HepG2 (cell line): ENCODE results near the gene GJA9. TPM values are rescaled to one million over a fixed set of nuclear protein-coding genes. Genes with fewer than 3 reads are reported as not detected.

Experiments
- ATAC-seq: fragments of 200-7000 bp; cut with Tn5 transposase; 3 replicates; pipeline ENCODE4 v1.9.1; 2020; ENCODE audit warnings: mild to moderate bottlenecking, moderate library complexity
- BruUV-seq: library from RNA; stranded (reverse); fragments of 400-500 nt; replicated peaks from 2 replicates; lab custom pipeline; 2021; lab: Mats Ljungman, UMichigan
- CTCF ChIA-PET: fragments of 300-600 bp; formaldehyde crosslinking; extraction: SDS; loops from one replicate; lab custom pipeline; 2021; ENCODE audit warnings: low total read pairs, inconsistent platforms, low intra/inter-chr PET ratio; lab: Yijun Ruan, JAX
- POLR2A ChIA-PET: fragments of 350-600 bp; sonication (Branson Sonifier 250); formaldehyde crosslinking; loops from one replicate; lab custom pipeline; 2020; ENCODE audit warnings: antibody characterized with exemption, inconsistent platforms; lab: Yijun Ruan, JAX
- DNase-seq: peaks from one replicate; pipeline ENCODE4 v3.0.0-alpha.2; 2015; ENCODE audit warnings: low spot score
- FAIRE-seq: peaks from 3 replicates; lab custom pipeline; 2011; peaks lifted over from hg19 to GRCh38; lab: Jason Lieb, UNC
- H2AFZ ChIP-seq: one replicate; pipeline ENCODE4 v1.6.1; 2011; ENCODE audit warnings: low read length, inconsistent platforms
- H3K27ac ChIP-seq: fragments of 300-600 bp; 3 replicates; pipeline ENCODE4 v1.8.0; 2011; ENCODE audit warnings: mixed run types, mild to moderate bottlenecking, mixed read lengths, low read length, inconsistent platforms; ENCODE audit not compliant: insufficient read depth; ENCODE audit errors: extremely low read length
- H3K27me3 ChIP-seq, 2 experiments: fragments of 200-600 bp in 1 of 2; 2 replicates in 1 of 2; 3 replicates in 1 of 2; pipeline versions ENCODE4 v1.6.0 to v1.8.0; 2011; ENCODE audit warnings: low read length in 2 of 2, mild to moderate bottlenecking in 2 of 2, moderate library complexity in 2 of 2, inconsistent platforms in 1 of 2; ENCODE audit not compliant: insufficient read depth in 2 of 2, control insufficient read depth in 1 of 2
- H3K36me3 ChIP-seq, 2 experiments: fragments of 200-600 bp in 1 of 2; replicated peaks in 1 of 2; 2 replicates in 1 of 2; 3 replicates in 1 of 2; pipeline versions ENCODE4 v1.5.1 to v1.8.0; 2011; ENCODE audit warnings: low read length in 2 of 2, inconsistent platforms in 1 of 2; ENCODE audit not compliant: insufficient read depth in 2 of 2, control insufficient read depth in 1 of 2
- H3K4me1 ChIP-seq: 2 replicates; pipeline ENCODE4 v1.5.1; 2012; ENCODE audit warnings: low read length, inconsistent platforms; ENCODE audit not compliant: insufficient read depth
- H3K4me2 ChIP-seq: 2 replicates; pipeline ENCODE4 v1.6.0; 2011; ENCODE audit warnings: low read depth, low read length, inconsistent platforms
- H3K4me3 ChIP-seq, 3 experiments: fragments of 200-600 bp in 1 of 3; sonication (generic), shearing (Covaris generic) in 1 of 3; replicated peaks in 1 of 3; 2 replicates each; pipeline ENCODE4 v1.5.1; 2011 to 2016; ENCODE audit warnings: low read length in 3 of 3, inconsistent platforms in 2 of 3, low read depth in 2 of 3, mild to moderate bottlenecking in 2 of 3, control low read depth in 1 of 3, mixed read lengths in 1 of 3; ENCODE audit not compliant: insufficient read depth in 1 of 3
- H3K79me2 ChIP-seq: one replicate; pipeline ENCODE4 v1.6.1; 2011; ENCODE audit warnings: low read length, inconsistent platforms; ENCODE audit not compliant: insufficient read depth
- H3K9ac ChIP-seq: 2 replicates; pipeline ENCODE4 v1.6.0; 2011; ENCODE audit warnings: mild to moderate bottlenecking, low read depth, low read length, inconsistent platforms; ENCODE audit not compliant: insufficient read depth
- H3K9me3 ChIP-seq: 2 replicates; pipeline ENCODE4 v1.5.1; 2012; ENCODE audit warnings: mild to moderate bottlenecking, low read length
- H4K20me1 ChIP-seq: 2 replicates; pipeline ENCODE4 v1.6.0; 2011; ENCODE audit warnings: inconsistent platforms, mild to moderate bottlenecking, low read length, moderate library complexity; ENCODE audit not compliant: insufficient read depth
- BCLAF1 ChIP-seq: fragments of 450-650 bp; IDR thresholded peaks from 2 replicates; pipeline ENCODE4 v1.6.1; 2017; ENCODE audit warnings: mild to moderate bottlenecking
- ELF4 ChIP-seq: sonication (generic); formaldehyde crosslinking; IDR thresholded peaks from 2 replicates; pipeline ENCODE4 v1.5.0; 2020; ENCODE audit warnings: missing genetic modification reagents, mild to moderate bottlenecking, moderate library complexity, borderline replicate concordance
- FIP1L1 ChIP-seq: fragments of 200-400 bp; formaldehyde crosslinking; IDR thresholded peaks from 2 replicates; pipeline ENCODE4 v1.6.1; 2018; ENCODE audit warnings: low read depth, mild to moderate bottlenecking, low read length, moderate library complexity, borderline replicate concordance; ENCODE audit not compliant: insufficient read depth
- IKZF4 ChIP-seq: sonication (generic); formaldehyde crosslinking; IDR thresholded peaks from 2 replicates; pipeline ENCODE4 v1.5.1; 2020; ENCODE audit warnings: borderline replicate concordance, mild to moderate bottlenecking, low read depth, missing genetic modification reagents; ENCODE audit errors: not compliant biosample characterization
- MEIS1 ChIP-seq: sonication (generic); formaldehyde crosslinking; IDR thresholded peaks from 2 replicates; pipeline ENCODE4 v1.9.0; 2021; ENCODE audit warnings: mild to moderate bottlenecking, missing genetic modification reagents, moderate library complexity, borderline replicate concordance
- NPAS2 ChIP-seq: sonication (generic); formaldehyde crosslinking; IDR thresholded peaks from 2 replicates; pipeline ENCODE4 v1.8.0; 2022; ENCODE audit warnings: mild to moderate bottlenecking, missing genetic modification reagents, borderline replicate concordance
- SOX5 ChIP-seq: IDR thresholded peaks from 2 replicates; pipeline ENCODE4 v1.6.1; 2016; ENCODE audit warnings: borderline replicate concordance
- TBP ChIP-seq: sonication (generic); formaldehyde crosslinking; IDR thresholded peaks from 2 replicates; pipeline ENCODE4 v1.5.0; 2020; ENCODE audit warnings: missing genetic modification reagents
- TFDP2 ChIP-seq: sonication (generic); formaldehyde crosslinking; IDR thresholded peaks from 2 replicates; pipeline ENCODE4 v1.4.0; 2020; ENCODE audit warnings: missing genetic modification reagents
- THAP8 ChIP-seq: sonication (generic); formaldehyde crosslinking; IDR thresholded peaks from 2 replicates; pipeline ENCODE4 v1.5.1; 2020; ENCODE audit warnings: missing genetic modification reagents, mild to moderate bottlenecking, borderline replicate concordance
- ZNF451 ChIP-seq: sonication (generic); formaldehyde crosslinking; IDR thresholded peaks from 2 replicates; pipeline ENCODE4 v1.5.0; 2020; ENCODE audit warnings: mild to moderate bottlenecking, missing genetic modification reagents
- ZNF501 ChIP-seq: sonication (generic); formaldehyde crosslinking; IDR thresholded peaks from 2 replicates; pipeline ENCODE4 v1.5.1; 2020; ENCODE audit warnings: mild to moderate bottlenecking, moderate library complexity, missing genetic modification reagents
- ZNF597 ChIP-seq: sonication (generic); formaldehyde crosslinking; IDR thresholded peaks from 2 replicates; pipeline ENCODE4 v1.5.0; 2020; ENCODE audit warnings: missing genetic modification reagents
- ZNF713 ChIP-seq: sonication (generic); formaldehyde crosslinking; IDR thresholded peaks from 2 replicates; pipeline ENCODE4 v1.4.0; 2020; ENCODE audit warnings: mild to moderate bottlenecking, missing genetic modification reagents
- ZNF879 ChIP-seq: sonication (generic); formaldehyde crosslinking; IDR thresholded peaks from 2 replicates; pipeline ENCODE4 v1.8.1; 2023; ENCODE audit warnings: missing genetic modification reagents
- WGBS: methylation state at CpG from one replicate; pipeline ENCODE4 v1.1.6; 2017; ENCODE audit warnings: low lambda C conversion rate; 5-methylcytosine and 5-hydroxymethylcytosine counted together
- in situ Hi-C: cut with HindIII; loops from 2 replicates; pipeline ENCODE4 v1.10.0; 2017; ENCODE audit warnings: low pct_unique_long_range_greater_than_20kb; ENCODE audit not compliant: extremely low pct_ligation_motif_present
- intact Hi-C: fragments of 100-400 bp; cut with micrococcal nuclease; formaldehyde crosslinking; loops from one replicate; pipeline ENCODE4 v1.10.0; 2022; ENCODE audit not compliant: unreplicated experiment
- polyA plus RNA-seq, 8 experiments: library from polyadenylated mRNA; depleted of rRNA in 3 of 8; stranded (reverse) in 7 of 8; unstranded in 1 of 8; fragments of >200 nt; fragmentation: Illumina TruSeq in 4 of 8; extraction: Trizol in 4 of 8; gene quantifications; 2 replicates each; pipeline versions ENCODE4 v1.2.1 to v1.2.3, GENCODE V29; 2011 to 2016; ENCODE audit warnings: low read depth in 4 of 8, missing spikeins in 1 of 8, mixed read lengths in 1 of 8; ENCODE audit not compliant: insufficient read depth in 1 of 8
- total RNA-seq, 5 experiments: library from RNA; depleted of rRNA; stranded (reverse); fragments of >200 nt; fragmentation: Illumina TruSeq; extraction: Trizol; gene quantifications; 2 replicates each; pipeline ENCODE4 v1.2.3, GENCODE V29; 2016; ENCODE audit warnings: low read depth in 1 of 5
- TF ChIP-seq, protein P1 (sequence below): sonication (generic); formaldehyde crosslinking; IDR thresholded peaks from 2 replicates; pipeline ENCODE4 v1.4.0; 2020; ENCODE audit warnings: mild to moderate bottlenecking, missing genetic modification reagents

The GJA9 gene
- total and polyA plus RNA-seq, 2 of the 13 experiments (the other 11 are each of a cell fraction or from before 2014, with no cell fraction given): 0.08 to 0.13 TPM

DNA sequence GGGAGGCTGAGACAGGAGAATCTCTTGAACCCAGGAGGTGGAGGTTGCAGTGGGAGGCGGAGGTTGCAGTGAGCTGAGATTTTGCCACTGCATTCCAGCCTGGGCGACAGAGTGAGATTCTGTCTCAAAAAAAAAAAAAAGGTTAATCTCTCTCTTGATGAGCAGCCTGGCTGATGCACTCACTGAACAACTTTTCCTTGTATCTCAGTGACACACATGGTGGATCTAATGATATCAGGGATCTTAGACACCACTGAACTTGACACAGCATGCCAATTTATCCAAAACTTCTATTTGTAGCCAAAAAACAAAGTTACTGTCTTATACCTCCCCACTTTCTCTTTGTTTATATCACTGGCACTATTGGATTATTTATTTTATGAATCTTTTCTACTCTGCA, 44.0 kb upstream of the GJA9 start:
- no peak for ATAC-seq
- TF ChIP-seq IKZF4 (no peak), THAP8 (CRISPR knock-in tag) (no peak), TFDP2 (CRISPR knock-in tag) (no peak), SOX5 (CRISPR knock-in tag) (no peak), BCLAF1 (no peak), NPAS2 (CRISPR knock-in tag) (no peak), ZNF597 (CRISPR knock-in tag) (no peak), TBP (CRISPR knock-in tag) (no peak), ZNF713 (CRISPR knock-in tag) (no peak), ZNF451 (CRISPR knock-in tag) (no peak), ELF4 (CRISPR knock-in tag) (no peak), ZNF879 (CRISPR knock-in tag) (no peak), MEIS1 (CRISPR knock-in tag) (no peak), FIP1L1 (no peak), ZNF501 (CRISPR knock-in tag) (no peak)
- TF ChIP-seq, protein P1, sequence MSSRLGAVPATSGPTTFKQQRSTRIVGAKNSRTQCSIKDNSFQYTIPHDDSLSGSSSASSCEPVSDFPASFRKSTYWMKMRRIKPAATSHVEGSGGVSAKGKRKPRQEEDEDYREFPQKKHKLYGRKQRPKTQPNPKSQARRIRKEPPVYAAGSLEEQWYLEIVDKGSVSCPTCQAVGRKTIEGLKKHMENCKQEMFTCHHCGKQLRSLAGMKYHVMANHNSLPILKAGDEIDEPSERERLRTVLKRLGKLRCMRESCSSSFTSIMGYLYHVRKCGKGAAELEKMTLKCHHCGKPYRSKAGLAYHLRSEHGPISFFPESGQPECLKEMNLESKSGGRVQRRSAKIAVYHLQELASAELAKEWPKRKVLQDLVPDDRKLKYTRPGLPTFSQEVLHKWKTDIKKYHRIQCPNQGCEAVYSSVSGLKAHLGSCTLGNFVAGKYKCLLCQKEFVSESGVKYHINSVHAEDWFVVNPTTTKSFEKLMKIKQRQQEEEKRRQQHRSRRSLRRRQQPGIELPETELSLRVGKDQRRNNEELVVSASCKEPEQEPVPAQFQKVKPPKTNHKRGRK (CRISPR knock-in tag): no peak

More for the DNA sequence above, 44.0 kb upstream of the GJA9 start:
- 96% methylated on average over 2 of the region's 2 CpGs for WGBS
- Histone ChIP-seq H3K79me2 (no peaks in the 10 kb centered on the region), H3K36me3 (peaks cover 0 to 1% of the 10 kb centered on the region in 2 experiments; a peak in 1 of 5 replicates), H3K9ac (no peak overlapping the region), H3K9me3 (no peaks in the 10 kb centered on the region), H3K4me3 (no peak overlapping the region), H3K4me1 (peaks cover 13% of the 10 kb centered on the region), H2AFZ (no peak overlapping the region), H4K20me1 (no peaks in the 10 kb centered on the region), H3K27ac (no peak overlapping the region), H3K27me3 (no peaks in the 10 kb centered on the region), H3K4me2 (no peak overlapping the region)
- in situ Hi-C loops (no loop called here), intact Hi-C loops (no loop called here)
- ChIA-PET CTCF (no interaction called here), POLR2A (no interaction called here)
- BruUV-seq: no TSS peak
- FAIRE-seq (no peak), DNase-seq (no peak)
